ENCODE measurements around the gene PKDREJ. TPM values are rescaled to one million over a fixed set of nuclear protein-coding genes. Genes with fewer than 3 reads are reported as not detected.

The PKDREJ gene
- total RNA-seq, 2 experiments from 2014 or later: not detected

GRCh38 chr22:46280063-46280817 lies 17.1 kb upstream of the PKDREJ start:
- Mint-ChIP-seq H3K4me1 (ENCODE audit: low read depth) (peaks cover 3% of the 10 kb centered on the region), H3K27ac (no peak overlapping the region), H3K9me3 (peaks cover 2% of the 10 kb centered on the region), H3K4me3 (no peak overlapping the region), H3K27me3 (no peaks in the 10 kb centered on the region), H3K36me3 (ENCODE audit: low read depth) (peaks cover 7% of the 10 kb centered on the region)
- POLR2A ChIA-PET: interaction anchor here (0.6 to 0.9 kb wide), 3 partner anchors 9 to 30 kb away, joined by 3 to 4 read pairs (median 3); partner anchors contain the start of gene CDPF1
- no peak for DNase-seq
- no peak for TF ChIP-seq CTCF (IDR thresholded peaks at IDR 0.05)
- intact Hi-C loops (cut with micrococcal nuclease): no loop called here
- CTCF ChIA-PET: no interaction called here
- ATAC-seq: no peak

GRCh38 chr22:46278656-46279645 lies 15.8 kb upstream of the PKDREJ start:
- Mint-ChIP-seq H3K9me3 (peaks cover 2% of the 10 kb centered on the region), H3K36me3 (ENCODE audit: low read depth) (peaks cover 9% of the 10 kb centered on the region), H3K4me1 (ENCODE audit: low read depth) (peaks cover 3% of the 10 kb centered on the region), H3K27me3 (no peaks in the 10 kb centered on the region), H3K27ac (no peak overlapping the region), H3K4me3 (no peak overlapping the region)
- no peak for ATAC-seq
- DNase-seq: no peak
- no peak for TF ChIP-seq CTCF (IDR thresholded peaks at IDR 0.05)
- POLR2A ChIA-PET: no interaction called here
- CTCF ChIA-PET: no interaction called here
- intact Hi-C loops (cut with micrococcal nuclease): no loop called here

GRCh38 chr22:46276563-46276962 lies 13.4 kb upstream of the PKDREJ start:
- DNase-seq: no peak
- Mint-ChIP-seq H3K9me3 (peaks cover 2% of the 10 kb centered on the region), H3K27me3 (no peaks in the 10 kb centered on the region), H3K36me3 (ENCODE audit: low read depth) (peaks cover 7% of the 10 kb centered on the region), H3K4me1 (ENCODE audit: low read depth) (peaks cover 3% of the 10 kb centered on the region), H3K4me3 (no peak overlapping the region), H3K27ac (no peak overlapping the region)
- ChIA-PET POLR2A (interaction anchor here (0.9 to 2.1 kb wide), 3 partner anchors 8 to 20 kb away, joined by 4 to 7 read pairs (median 7); partner anchors contain the start of gene GTSE1), CTCF (interaction anchor here (1.5 kb wide), 1 partner anchor 9 kb away, joined by 6 read pairs; the partner anchor contains the start of gene TTC38)
- intact Hi-C loops (cut with micrococcal nuclease): no loop called here
- no peak for ATAC-seq
- TF ChIP-seq CTCF (IDR thresholded peaks at IDR 0.05): no peak

GRCh38 chr22:46275455-46276122 lies 12.4 kb upstream of the PKDREJ start:
- POLR2A ChIA-PET: interaction anchor here (0.5 to 2.1 kb wide), 2 partner anchors 20 to 32 kb away, joined by 3 to 7 read pairs; partner anchors contain the start of gene GTSE1
- intact Hi-C loops (cut with micrococcal nuclease): no loop called here
- no peak overlapping the region for H3K27ac Mint-ChIP-seq
- no peaks in the 10 kb centered on the region for H3K27me3 Mint-ChIP-seq
- TF ChIP-seq CTCF (IDR thresholded peaks at IDR 0.05): no peak
- CTCF ChIA-PET: interaction anchor here (1.5 kb wide), 1 partner anchor 8 kb away, joined by 6 read pairs; the partner anchor contains the start of gene TTC38
- H3K36me3 Mint-ChIP-seq (ENCODE audit: low read depth): peaks cover 7% of the 10 kb centered on the region
- peaks cover 2% of the 10 kb centered on the region for H3K9me3 Mint-ChIP-seq
- DNase-seq (no peak), ATAC-seq (no peak)
- no peak overlapping the region for H3K4me3 Mint-ChIP-seq
- peaks cover 3% of the 10 kb centered on the region for H3K4me1 Mint-ChIP-seq (ENCODE audit: low read depth)
